ENCODE results near the gene DGKG. TPM values are rescaled to one million over a fixed set of nuclear protein-coding genes. Genes with fewer than 3 reads are reported as not detected.
A peak's percentile ranks its signal among the peaks of the same experiment; 100 is the strongest.

DGKG gene
- total RNA-seq, 4 donors from 2014 or later: 1.1 to 9.5 (median 1.7) TPM

GRCh38 chr3:186268616-186269448, 93.2 kb downstream of the DGKG start:
- intact Hi-C loops (cut with DNase I; ENCODE audit: low total_unique reads): no loop called here
- no peak overlapping the region for H3K4me3 ChIP-seq (ENCODE audit: low read depth, poor library complexity, severe bottlenecking)
- no peak for TF ChIP-seq POLR2A (IDR thresholded peaks at IDR 0.05)
- TF ChIP-seq CTCF (IDR thresholded peaks at IDR 0.05): no peak
- WGBS, 2 donors: 86 to 88% methylated on average over 29 of the region's 29 CpGs
- DNase-seq (ENCODE audit: low spot score in 2 of 2): peak in 1 of 2 donors; percentile 69

- no peak overlapping the region for H3K4me3 ChIP-seq (ENCODE audit: low read depth, poor library complexity, severe bottlenecking)
- intact Hi-C loops (cut with DNase I; ENCODE audit: low total_unique reads): no loop called here
- peak in 1 of 2 donors; percentile 29 for DNase-seq (ENCODE audit: low spot score in 2 of 2)
- WGBS, 2 donors: 90 to 93% methylated on average over 6 of the region's 6 CpGs
- TF ChIP-seq POLR2A (IDR thresholded peaks at IDR 0.05): no peak
- no peak for TF ChIP-seq CTCF (IDR thresholded peaks at IDR 0.05)
Observed at GRCh38 chr3:186267758-186268157, 94.3 kb downstream of the DGKG start.

GRCh38 chr3:186264608-186265400, 97.2 kb downstream of the DGKG start:
- no peak for TF ChIP-seq POLR2A (IDR thresholded peaks at IDR 0.05)
- TF ChIP-seq CTCF (IDR thresholded peaks at IDR 0.05): no peak
- DNase-seq (ENCODE audit: low spot score in 2 of 2): peak in 1 of 2 donors; percentile 76
- WGBS, 2 donors: 75 to 87% methylated on average over 9 of the region's 9 CpGs
- intact Hi-C loops (cut with DNase I; ENCODE audit: low total_unique reads): no loop called here
- H3K4me3 ChIP-seq (ENCODE audit: low read depth, poor library complexity, severe bottlenecking): no peak overlapping the region

GRCh38 chr3:186261638-186262037, 100.4 kb downstream of the DGKG start:
- TF ChIP-seq CTCF (IDR thresholded peaks at IDR 0.05): no peak
- H3K4me3 ChIP-seq (ENCODE audit: low read depth, poor library complexity, severe bottlenecking): no peak overlapping the region
- intact Hi-C loops (cut with DNase I; ENCODE audit: low total_unique reads): no loop called here
- DNase-seq (ENCODE audit: low spot score in 2 of 2): no peak
- 66 to 67% methylated on average over 9 of the region's 9 CpGs for WGBS, 2 donors

GRCh38 chr3:186260726-186261125, 101.3 kb downstream of the DGKG start:
- intact Hi-C loops (cut with DNase I; ENCODE audit: low total_unique reads): no loop called here
- no peak for TF ChIP-seq POLR2A (IDR thresholded peaks at IDR 0.05)
- no peak for TF ChIP-seq CTCF (IDR thresholded peaks at IDR 0.05)
- 83 to 95% methylated on average over 4 of the region's 4 CpGs for WGBS, 2 donors

More at GRCh38 chr3:186260726-186261125, 101.3 kb downstream of the DGKG start:
- no peak overlapping the region for H3K4me3 ChIP-seq (ENCODE audit: low read depth, poor library complexity, severe bottlenecking)
- DNase-seq (ENCODE audit: low spot score in 2 of 2): no peak

Data from lower leg skin (tissue), 4 donors.